ENCODE data around the gene MRPL1. TPM values are rescaled to one million over a fixed set of nuclear protein-coding genes. Genes with fewer than 3 reads are reported as not detected.
"Not testable (repeated sequence)": the region's sequence is repeated elsewhere in the genome, so short reads cannot be mapped to it uniquely, and the experiment has no call there.

Gene MRPL1
- total RNA-seq, 1 donor from 2014 or later = 23.3 TPM

DNA sequence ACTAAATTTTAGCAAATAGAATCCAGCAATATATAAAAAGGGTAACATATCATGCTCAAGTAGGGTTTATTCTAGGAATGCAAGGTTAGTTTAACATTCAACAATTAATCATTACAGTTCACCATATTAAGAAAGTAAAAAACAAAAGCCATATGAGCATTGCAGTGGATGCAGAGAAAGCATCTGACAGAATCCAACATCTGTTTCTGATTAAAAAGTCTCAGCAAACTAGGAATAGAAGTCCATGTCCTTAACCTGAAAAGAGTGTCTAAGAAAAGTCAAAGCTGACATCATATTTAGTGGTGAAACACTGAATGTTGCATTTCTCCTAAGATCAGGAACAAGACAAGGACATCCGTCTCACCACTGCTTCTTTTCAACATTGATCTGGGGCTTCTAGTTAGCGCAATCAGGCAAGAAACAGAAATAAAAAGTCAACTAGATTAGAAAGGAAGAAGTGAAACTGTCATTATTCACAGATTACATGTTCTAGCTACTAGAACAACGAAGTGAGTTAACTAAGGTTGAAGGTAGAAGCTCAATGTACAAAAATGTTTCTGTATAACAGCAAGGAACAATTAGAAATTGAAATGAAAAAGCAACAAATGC lies 49.3 kb downstream of the MRPL1 start:
- DNase-seq (ENCODE audit: low spot score) = no peak

DNA sequence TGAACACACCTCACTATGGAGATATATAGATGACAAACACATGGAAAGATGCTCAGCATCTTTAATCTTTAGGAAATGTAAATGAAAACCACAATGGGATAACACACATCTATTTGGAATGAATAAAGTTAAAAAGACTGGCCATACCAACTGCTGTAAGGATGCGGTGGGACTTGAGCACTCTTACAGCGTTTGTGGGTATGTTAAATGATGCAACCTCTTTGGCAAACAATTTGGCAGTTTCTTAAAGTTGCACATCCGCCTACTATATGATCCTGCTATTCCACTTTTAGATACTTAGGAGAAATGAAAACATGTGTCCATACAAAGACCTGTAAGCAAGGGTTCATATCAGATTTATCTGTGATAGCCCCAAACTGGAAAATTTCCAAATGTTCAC lies 50.7 kb downstream of the MRPL1 start:
- DNase-seq (ENCODE audit: low spot score) = no peak

GRCh38 chr4:77917075-77917474 lies 54.4 kb downstream of the MRPL1 start:
- no peak for DNase-seq (ENCODE audit: low spot score)

DNA sequence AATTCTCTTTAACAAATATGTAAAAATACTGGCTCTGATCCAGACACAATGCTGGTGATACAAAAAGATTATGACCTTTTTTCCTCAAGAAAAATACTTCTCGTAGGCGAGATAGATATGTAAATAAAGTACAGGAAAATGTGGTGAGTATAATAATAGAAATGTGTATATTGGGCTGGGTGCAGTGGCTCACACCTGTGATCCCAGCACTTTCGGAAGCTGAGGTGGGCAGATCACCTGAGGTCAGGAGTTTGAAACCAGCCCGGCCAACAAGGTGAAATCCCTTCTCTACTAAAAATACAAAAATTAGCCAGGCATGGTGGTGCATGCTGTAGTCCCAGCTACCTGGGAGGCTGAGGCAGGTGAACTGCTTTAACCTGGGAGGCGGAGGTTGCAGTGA lies 55.0 kb downstream of the MRPL1 start:
- DNase-seq (ENCODE audit: low spot score) = no peak

- no peak for DNase-seq (ENCODE audit: low spot score)
These were observed 57.7 kb downstream of the MRPL1 start for GRCh38 chr4:77920371-77920770.

DNA sequence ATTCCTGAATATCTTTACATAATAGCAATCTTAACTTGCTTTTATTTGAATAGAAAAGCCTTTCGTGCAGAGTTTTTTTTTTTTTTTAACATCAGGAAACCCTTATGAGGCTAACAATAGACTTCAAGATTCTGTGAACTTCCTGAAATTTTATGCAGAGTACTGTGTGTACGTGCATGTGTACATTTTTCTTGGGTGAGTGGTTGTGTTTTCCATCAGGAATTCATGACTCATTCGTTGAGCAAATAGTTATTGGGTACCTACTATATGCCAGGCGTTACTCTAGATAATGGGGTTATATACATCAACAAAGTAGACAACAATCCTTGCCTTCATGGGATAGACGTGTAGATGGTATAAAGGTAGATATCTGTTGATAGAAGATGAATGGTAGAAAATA lies 59.1 kb downstream of the MRPL1 start:
- DNase-seq (ENCODE audit: low spot score) = no peak

GRCh38 chr4:77922158-77923094 lies 59.8 kb downstream of the MRPL1 start:
- no peak for DNase-seq (ENCODE audit: low spot score)

DNA sequence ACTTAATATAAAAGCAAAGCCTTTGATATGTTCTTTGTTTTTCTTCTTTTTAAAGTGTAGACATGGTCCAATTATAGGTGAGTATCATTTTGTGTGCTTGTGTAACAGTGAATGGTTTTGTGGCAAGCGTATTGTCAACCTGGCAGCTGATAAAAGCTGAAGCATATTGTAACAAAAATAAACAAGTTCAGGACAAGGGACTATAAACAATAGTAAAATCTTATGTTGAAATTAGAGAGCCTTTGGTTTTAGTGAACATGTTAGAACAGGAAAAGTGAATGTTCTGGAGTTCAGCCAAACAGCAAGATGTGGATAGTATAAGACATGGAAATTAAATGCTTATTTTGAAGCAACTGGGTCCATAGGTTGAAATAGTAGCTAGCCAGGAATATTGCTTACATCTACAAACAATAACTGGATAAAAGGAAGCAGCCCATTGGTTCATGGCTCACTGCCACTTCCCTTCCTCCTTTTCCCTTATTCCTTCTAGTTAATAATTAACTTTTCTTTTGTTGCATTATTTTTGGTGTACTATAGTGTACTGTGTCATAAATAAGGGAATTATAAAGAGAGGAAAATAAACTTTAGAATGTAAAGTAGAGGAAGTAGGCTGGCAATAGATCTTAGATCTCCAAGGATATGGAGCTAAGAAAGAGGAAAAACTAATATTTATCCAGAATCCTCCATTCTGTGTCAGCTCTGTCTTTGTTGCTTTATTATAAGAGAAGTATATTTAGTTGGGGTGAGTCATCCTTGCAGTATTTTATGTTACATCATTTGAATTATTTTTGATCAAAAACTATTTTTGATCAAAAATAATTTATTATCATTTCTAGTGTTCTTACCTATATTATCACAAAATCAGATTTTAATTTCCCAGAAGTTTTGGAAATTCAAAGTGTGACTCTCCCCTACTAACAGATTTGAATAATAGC lies 65.6 kb downstream of the MRPL1 start:
- no peak for DNase-seq (ENCODE audit: low spot score)

DNA sequence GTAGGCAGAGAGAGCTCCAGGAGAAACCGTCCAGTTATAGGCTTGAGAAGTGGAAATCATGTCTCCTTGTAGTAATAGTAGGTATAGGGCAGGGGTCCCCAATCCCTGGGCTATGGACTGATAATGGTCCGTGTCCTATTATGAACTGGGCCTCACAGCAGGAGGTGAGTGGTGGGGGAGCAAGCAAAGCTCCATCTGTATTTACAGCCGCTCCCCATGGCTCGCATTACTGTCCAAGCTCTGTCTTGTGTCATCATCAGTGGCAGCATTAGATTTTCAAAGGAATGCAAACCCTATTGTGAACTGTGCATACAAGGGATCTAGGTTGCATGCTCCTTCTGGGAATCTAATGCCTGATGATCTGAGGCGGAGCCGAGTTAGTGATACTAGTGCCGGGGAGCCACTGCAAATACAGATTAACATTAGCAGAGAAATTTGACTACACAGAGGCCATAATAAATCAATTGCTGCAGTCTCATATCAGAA lies 67.6 kb downstream of the MRPL1 start:
- DNase-seq (ENCODE audit: low spot score) = no peak

DNA sequence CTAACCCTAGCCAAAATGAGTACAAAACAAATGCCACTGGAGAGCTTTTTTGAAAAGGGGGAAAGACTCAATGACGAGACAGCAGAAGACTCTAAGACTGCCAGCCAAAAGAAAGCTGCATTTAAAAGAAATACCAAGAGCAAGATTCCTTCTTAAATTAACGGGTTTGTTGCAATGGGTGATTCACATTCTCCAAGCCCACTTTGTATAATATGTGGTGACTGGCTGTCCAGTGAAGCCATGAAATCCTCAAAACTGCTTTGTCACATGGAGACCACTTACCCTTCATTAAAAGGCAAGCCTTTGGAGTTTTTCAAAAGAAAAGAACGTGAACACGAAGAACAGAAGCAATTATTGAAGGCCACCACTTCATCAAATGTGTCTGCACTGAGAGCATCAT lies 68.2 kb downstream of the MRPL1 start:
- no peak for DNase-seq (ENCODE audit: low spot score)

DNA sequence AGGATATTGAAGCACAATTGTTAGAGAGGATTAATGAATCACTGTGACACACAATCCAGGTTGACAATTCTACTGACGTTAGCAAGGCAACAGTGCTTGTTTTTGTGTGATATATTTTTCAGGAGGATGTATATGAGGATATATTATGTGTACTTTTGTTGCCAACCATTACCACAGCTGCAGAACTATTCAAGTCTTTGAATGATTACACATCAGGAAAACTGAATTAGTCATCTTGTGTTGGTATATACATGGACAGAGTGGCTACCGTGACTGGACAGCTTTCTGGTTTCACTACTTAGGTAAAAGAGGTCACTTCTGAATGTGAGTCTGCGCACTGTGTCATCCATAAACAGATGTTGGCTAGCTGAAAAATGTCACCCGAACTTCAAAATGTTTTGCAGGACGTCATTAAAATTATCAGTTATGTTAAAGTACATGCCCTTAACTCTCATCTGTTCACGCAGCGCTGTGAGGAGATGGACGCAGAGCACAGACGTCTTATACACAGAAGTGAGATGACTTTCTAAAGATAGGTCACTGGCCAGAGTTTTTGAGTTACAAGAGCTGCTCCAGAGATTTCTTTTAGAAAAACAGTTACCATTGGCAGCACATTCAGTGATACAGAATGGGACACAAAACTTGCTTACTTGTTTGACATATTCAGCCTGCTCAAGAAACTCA lies 69.0 kb downstream of the MRPL1 start:
- no peak for DNase-seq (ENCODE audit: low spot score)

GRCh38 chr4:77938560-77938959 lies 75.9 kb downstream of the MRPL1 start:
- no peak for DNase-seq (ENCODE audit: low spot score)

DNA sequence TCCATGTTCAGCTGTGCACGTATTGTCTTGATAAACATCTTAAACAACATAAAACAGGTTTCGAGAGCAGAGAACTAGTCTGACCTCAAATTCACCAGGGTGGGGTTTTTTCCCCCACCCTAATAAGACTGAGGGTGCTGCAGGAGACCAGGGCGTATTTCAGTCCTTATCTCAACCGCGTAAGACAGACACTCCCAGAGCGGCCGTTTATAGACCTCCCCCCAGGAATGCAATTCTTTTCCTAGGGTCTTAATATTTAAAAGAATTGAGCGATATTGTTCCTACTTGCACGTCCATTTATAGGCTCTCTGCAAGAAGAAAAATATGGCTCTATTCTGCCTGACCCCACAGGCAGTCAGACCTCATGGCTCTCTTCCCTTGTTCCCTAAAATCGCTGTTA lies 83.3 kb downstream of the MRPL1 start:
- not testable (repeated sequence) for DNase-seq (ENCODE audit: low spot score)

DNA sequence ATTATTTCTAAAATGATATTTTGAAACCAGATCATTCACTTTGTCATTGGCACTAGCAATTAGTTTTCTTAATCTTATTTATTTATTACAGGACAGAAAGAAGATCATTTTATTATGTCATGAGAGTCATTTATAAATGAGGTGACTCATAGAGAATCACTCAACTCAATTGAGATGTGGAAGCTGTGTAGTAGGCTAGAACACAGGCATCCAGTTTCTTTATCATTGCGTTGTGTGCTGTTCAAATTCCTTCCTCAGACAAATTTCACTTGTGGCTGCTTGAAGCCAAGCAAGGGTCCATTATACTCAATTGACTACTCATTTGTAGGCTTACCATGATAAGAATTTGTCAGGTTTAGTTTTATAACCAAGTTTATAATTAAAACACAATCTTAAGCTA lies 87.6 kb downstream of the MRPL1 start:
- no peak for DNase-seq (ENCODE audit: low spot score)

DNA sequence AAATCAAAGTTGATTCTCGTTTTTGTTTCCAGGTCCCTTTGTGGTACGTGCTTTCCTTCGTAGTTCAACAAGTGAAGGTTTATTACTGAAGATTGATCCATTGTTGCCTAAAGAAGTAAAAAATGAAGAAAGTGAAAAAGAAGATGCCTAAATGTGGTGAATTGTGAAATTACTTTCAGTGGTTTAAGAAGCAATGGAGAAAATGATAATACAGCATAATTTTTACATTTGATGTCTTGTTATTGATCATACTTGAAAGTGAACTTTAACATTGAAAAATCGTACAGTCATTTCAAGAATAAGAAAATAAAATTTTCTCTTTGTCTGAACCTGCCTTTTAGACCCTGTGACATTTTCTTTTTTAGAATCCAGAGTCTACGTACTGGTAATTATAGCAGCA lies 89.8 kb downstream of the MRPL1 start:
- DNase-seq (ENCODE audit: low spot score) = no peak

GRCh38 chr4:77954690-77955089 lies 92.1 kb downstream of the MRPL1 start:
- DNase-seq (ENCODE audit: low spot score) = no peak

DNA sequence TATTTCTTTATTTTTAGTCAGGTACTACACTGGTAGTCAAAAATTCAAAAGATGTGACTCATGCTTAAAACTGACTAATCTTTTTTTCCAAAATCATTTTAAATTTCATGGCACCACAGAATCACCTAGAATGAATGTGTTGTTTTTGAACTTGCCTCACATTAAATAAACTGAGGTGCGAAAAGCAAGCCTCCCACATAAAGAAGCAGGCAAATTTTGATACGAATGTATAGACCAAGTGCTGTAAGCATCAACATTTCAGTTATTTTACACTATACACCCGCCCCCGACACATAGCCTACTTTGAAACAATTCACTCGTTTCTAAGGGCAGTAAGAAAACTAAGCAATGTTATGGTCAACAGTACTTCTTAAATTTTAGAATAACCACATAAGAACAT lies 94.3 kb downstream of the MRPL1 start:
- DNase-seq (ENCODE audit: low spot score) = no peak

- no peak for DNase-seq (ENCODE audit: low spot score)
These were observed 96.3 kb downstream of the MRPL1 start for GRCh38 chr4:77958897-77959296.

DNA sequence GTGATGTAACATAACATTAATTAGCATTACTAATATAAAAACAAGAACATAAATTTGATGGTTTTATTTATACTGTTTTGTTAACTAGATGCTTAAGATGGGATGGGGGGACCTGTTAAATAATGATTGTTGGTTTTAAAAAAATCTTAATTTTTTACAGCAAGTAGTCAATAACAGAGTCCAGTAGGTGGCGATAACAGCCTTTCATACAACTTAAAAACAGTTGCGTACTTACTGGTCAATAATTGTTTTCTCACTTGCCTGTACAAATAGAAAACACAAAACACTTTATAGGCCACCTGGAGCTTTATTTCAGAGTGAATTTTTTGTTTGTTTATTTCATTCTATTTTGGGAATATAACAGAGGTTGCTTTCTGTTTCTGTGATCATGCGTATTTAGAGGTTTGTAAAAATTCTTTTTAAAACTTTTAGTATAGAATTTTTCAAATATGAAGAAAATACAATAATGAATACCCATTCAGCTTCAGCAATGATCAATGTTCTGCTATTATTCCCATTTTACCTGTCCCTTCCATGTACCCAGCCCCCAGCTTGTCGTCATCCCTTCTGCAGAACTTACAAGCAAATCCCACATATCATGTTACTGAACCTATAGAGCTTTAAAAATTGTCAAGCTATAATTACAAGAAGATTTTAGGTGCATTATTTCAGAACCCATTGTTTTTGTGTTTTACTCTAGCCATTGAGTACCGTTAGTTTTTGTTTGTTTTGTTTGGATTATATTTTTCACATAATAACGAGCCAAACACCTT lies 97.1 kb downstream of the MRPL1 start:
- DNase-seq (ENCODE audit: low spot score) = no peak

- no peak for DNase-seq (ENCODE audit: low spot score)
These were observed 97.7 kb downstream of the MRPL1 start for GRCh38 chr4:77960367-77960766.
